Thoracic aorta (tissue), 2 donors: ENCODE results near the gene CYB5R3. TPM values are rescaled to one million over a fixed set of nuclear protein-coding genes. Genes with fewer than 3 reads are reported as not detected.
"Not testable (repeated sequence)": the region's sequence is repeated elsewhere in the genome, so short reads cannot be mapped to it uniquely, and the experiment has no call there.

Experiments
- ATAC-seq: fragments of 150-250 bp; one replicate; pipeline ENCODE4 v1.8.0; 2017; ENCODE audit warnings: low read depth; ENCODE audit not compliant: insufficient number of reproducible peaks, low FRiP score
- DNase-seq: peaks from one replicate; pipeline ENCODE4 v3.0.0-alpha.2; 2020; ENCODE audit warnings: low spot score
- H3K27ac ChIP-seq, 2 donors: fragments of 200-600 bp; sonication (generic); 1 replicate in 1 of 2; 2 replicates in 1 of 2; pipeline ENCODE4 v1.5.1; 2016; ENCODE audit warnings: mild to moderate bottlenecking in 2 of 2, moderate library complexity in 2 of 2
- H3K27me3 ChIP-seq: fragments of 200-600 bp; sonication (generic); replicated peaks from 2 replicates; pipeline ENCODE4 v1.6.0; 2016; ENCODE audit warnings: mild to moderate bottlenecking; ENCODE audit not compliant: insufficient read depth
- H3K36me3 ChIP-seq: fragments of 200-600 bp; sonication (generic); one replicate; pipeline ENCODE4 v1.5.1; 2016
- H3K4me1 ChIP-seq, 2 donors: fragments of 200-600 bp; sonication (generic); 1 replicate in 1 of 2; 2 replicates in 1 of 2; pipeline versions ENCODE4 v1.5.1 to v1.6.0; 2016; ENCODE audit warnings: low read depth in 2 of 2, mild to moderate bottlenecking in 1 of 2; ENCODE audit not compliant: control insufficient read depth in 1 of 2
- H3K4me3 ChIP-seq: fragments of 200-600 bp; sonication (generic); 2 replicates; pipeline ENCODE4 v1.5.1; 2016; ENCODE audit warnings: mild to moderate bottlenecking
- H3K9me3 ChIP-seq: fragments of 200-600 bp; sonication (generic); 2 replicates; pipeline ENCODE4 v1.5.1; 2016
- total RNA-seq, 2 donors: library from RNA; depleted of rRNA; stranded (reverse); fragments of >200 nt; gene quantifications; one replicate each; pipeline versions ENCODE4 v1.1.0 to v1.2.3, GENCODE V29; 2016
- TF ChIP-seq, protein P1 (sequence below): fragments of 200-600 bp; sonication (generic); IDR thresholded peaks from one replicate; pipeline ENCODE4 v1.5.1; 2019; ENCODE audit warnings: antibody characterized with exemption

CYB5R3 gene
- total RNA-seq, 2 donors from 2014 or later = 209 to 606 TPM

DNA sequence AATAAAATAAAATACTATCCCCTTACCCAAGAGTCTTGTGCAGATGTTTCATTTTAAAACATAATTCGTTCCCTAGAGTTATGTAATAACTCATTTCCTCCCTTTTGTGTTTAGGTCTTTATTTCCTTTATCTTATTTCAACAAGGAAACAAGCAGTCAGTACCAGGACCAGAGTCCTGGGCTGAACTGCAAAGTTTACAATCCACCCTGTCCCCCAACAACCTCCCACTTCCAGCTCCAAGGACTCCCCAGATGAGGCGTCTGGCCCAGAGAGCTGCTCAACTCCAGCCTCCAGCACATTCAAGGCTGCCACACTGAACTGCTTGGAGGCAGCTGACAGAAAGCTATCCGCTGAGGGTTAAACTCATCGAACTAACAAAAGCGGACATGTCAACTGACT, 39.0 kb downstream of the CYB5R3 start:
- Histone ChIP-seq H3K4me1 (peaks cover 37 to 46% of the 10 kb centered on the region in 2 donors), H3K4me3 (no peak overlapping the region), H3K9me3 (no peaks in the 10 kb centered on the region), H3K36me3 (peaks cover 3% of the 10 kb centered on the region), H3K27me3 (no peaks in the 10 kb centered on the region), H3K27ac (no peak overlapping the region)
- no peak for ATAC-seq
- TF ChIP-seq, protein P1, sequence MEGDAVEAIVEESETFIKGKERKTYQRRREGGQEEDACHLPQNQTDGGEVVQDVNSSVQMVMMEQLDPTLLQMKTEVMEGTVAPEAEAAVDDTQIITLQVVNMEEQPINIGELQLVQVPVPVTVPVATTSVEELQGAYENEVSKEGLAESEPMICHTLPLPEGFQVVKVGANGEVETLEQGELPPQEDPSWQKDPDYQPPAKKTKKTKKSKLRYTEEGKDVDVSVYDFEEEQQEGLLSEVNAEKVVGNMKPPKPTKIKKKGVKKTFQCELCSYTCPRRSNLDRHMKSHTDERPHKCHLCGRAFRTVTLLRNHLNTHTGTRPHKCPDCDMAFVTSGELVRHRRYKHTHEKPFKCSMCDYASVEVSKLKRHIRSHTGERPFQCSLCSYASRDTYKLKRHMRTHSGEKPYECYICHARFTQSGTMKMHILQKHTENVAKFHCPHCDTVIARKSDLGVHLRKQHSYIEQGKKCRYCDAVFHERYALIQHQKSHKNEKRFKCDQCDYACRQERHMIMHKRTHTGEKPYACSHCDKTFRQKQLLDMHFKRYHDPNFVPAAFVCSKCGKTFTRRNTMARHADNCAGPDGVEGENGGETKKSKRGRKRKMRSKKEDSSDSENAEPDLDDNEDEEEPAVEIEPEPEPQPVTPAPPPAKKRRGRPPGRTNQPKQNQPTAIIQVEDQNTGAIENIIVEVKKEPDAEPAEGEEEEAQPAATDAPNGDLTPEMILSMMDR = no peak
- no peak for DNase-seq

DNA sequence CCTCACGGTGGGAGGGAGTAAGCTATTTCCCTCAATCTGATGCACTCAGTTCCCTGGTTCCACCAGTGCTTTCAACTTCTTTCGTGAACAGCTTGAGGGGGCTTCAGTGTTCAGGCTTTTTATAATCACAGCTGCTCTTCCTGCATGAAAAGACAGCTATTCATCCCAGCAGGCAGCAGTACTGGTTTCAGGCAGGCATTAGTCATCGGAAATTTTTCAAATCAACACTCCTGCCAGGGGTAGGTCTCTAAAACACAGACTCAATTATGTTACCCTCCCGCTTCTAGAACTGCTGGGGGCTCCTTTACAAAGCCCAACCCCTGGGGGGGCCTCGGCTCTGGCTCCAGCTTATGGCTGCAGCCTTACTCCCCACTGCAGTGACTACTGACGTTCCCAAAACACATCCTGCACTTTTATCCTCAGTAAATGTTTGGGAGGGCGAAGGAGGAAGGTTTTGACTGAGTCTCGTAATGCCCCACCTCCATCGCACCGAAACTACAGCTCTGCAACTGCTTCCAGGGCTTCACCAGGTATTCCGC, 40.3 kb downstream of the CYB5R3 start:
- Histone ChIP-seq H3K4me3 (no peak overlapping the region), H3K4me1 (peaks cover 37 to 46% of the 10 kb centered on the region in 2 donors), H3K36me3 (peaks cover 3% of the 10 kb centered on the region), H3K27ac (no peak overlapping the region), H3K9me3 (no peaks in the 10 kb centered on the region), H3K27me3 (no peaks in the 10 kb centered on the region)
- no peak for DNase-seq
- TF ChIP-seq, protein P1 = no peak
- ATAC-seq = no peak

DNA sequence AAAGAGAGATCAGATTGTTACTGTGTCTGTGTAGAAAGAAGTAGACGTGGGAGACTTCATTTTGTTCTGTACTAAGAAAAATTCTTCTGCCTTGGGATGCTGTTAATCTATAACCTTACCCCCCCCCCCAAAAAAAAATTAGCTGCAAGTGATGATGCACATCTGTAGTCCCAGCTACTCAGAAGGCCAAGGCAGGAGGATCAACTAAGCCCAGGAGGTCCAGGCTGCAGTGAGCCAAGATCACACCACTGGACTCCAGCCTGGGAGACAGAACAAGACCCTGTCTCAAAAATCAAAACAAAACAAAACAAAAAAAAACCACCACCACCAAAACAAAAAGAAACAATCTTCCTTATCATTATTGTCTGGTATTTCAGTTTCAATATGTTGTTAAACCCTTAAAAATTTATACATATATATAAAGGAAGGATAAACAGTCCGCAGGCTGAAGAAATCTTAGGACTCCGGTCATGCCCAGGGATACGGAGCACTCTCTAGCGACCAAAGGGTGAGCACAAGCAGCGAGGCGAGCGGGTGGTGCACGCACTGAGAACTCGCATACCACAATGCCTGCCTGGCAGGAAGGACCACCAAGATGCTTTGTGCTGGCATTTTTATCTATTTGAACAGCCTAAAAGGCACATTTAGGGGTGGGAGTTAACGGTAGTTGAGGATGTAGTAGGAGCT, 40.9 kb downstream of the CYB5R3 start:
- TF ChIP-seq, protein P1 = no peak
- DNase-seq = no peak
- Histone ChIP-seq H3K27ac (no peak overlapping the region), H3K4me3 (no peak overlapping the region), H3K36me3 (peaks cover 3% of the 10 kb centered on the region), H3K27me3 (no peaks in the 10 kb centered on the region), H3K9me3 (no peaks in the 10 kb centered on the region), H3K4me1 (peaks cover 32 to 42% of the 10 kb centered on the region in 2 donors)
- ATAC-seq = no peak

DNA sequence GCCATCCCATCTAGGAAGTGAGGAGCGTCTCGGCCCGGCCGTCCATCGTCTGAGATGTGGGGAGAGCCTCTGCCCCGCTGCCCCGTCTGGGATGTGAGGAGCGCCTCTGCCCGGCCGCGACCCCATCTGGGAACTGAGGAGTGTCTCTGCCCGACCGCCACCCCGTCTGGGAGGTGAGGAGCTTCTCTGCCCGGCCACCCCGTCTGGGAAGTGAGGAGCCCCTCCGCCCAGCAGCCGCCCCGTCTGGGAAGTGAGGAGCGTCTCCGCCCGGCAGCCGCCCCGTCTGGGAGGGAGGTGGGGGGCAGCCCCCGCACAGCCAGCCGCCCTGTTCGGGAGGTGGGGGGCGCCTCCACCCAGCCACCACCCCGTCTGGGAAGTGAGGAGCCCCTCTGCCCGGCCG, 41.6 kb downstream of the CYB5R3 start:
- H3K36me3 ChIP-seq, H3K4me3 ChIP-seq, DNase-seq, ATAC-seq, H3K27me3 ChIP-seq, H3K27ac ChIP-seq, H3K9me3 ChIP-seq: not testable (repeated sequence)
- H3K4me1 ChIP-seq = peaks cover 25 to 35% of the 10 kb centered on the region in 2 donors

DNA sequence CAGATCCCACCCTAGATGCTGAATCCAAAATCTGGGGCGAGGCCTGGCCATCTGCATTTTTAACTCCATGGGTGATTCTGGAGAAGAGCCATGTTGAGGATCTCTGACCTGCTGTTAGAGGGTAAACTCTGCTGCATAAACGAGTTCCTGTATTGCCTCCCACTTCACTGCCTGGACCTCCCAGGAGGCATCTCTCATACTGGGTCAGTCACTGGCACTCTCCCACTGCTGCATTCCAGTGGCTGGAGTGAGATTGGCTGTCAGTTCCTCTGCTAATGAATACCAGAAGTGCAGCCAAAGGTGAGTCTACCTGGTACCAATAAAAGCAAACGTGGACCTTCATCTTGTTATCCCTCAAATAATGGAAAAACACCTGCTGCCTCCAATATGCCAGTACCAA, 44.8 kb downstream of the CYB5R3 start:
- no peak for ATAC-seq
- peaks cover 11 to 13% of the 10 kb centered on the region in 2 donors for H3K4me1 ChIP-seq
- H3K9me3 ChIP-seq = no peaks in the 10 kb centered on the region
- no peak overlapping the region for H3K4me3 ChIP-seq
- H3K27me3 ChIP-seq = no peaks in the 10 kb centered on the region
- DNase-seq = no peak
- no peak overlapping the region for H3K27ac ChIP-seq
- TF ChIP-seq, protein P1 = no peak
- peaks cover 36% of the 10 kb centered on the region for H3K36me3 ChIP-seq

DNA sequence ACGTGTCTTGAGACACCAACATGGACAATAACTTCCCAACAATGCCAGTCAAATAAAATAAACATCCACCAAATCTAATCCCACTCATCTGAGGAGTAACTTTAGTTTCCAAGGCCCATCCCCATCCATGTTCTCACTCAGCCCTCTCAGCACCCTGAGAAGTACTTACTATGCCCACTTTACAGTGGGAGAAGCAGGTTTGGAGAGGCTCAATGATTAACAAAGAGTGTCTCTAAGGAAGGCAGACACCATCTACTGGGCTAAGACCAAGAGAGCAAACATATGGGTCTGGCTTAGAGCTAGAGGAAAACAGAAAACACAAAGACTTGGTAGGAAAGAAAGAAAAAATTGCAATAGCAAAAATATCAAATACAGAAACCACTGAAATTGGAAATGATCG, 45.8 kb downstream of the CYB5R3 start:
- DNase-seq = no peak
- Histone ChIP-seq H3K36me3 (peaks cover 46% of the 10 kb centered on the region), H3K9me3 (no peaks in the 10 kb centered on the region), H3K27me3 (no peaks in the 10 kb centered on the region), H3K4me3 (no peak overlapping the region), H3K27ac (no peak overlapping the region), H3K4me1 (peaks cover 2 to 3% of the 10 kb centered on the region in 2 donors)
- no peak for ATAC-seq
- TF ChIP-seq, protein P1 = no peak
